ENCODE results near the gene TCF25.

GRCh38 chr16:89828199-89828869, 45.1 kb upstream of the TCF25 start, which contains the start of gene SPIRE2:
- TF ChIP-seq CTCF (IDR thresholded peaks at IDR 0.05 in 2 of 3, conservative IDR thresholded peaks at IDR 0.05 in 1 of 3; ENCODE audit: borderline replicate concordance in 1 of 3, insufficient read depth in 1 of 3, low read depth in 2 of 3, low read length in 2 of 3), result no peak
- TF ChIP-seq SRF (IDR thresholded peaks at IDR 0.05; ENCODE audit: low read depth), result no peak
- no peak for TF ChIP-seq EZH2 (IDR thresholded peaks at IDR 0.05)

Data from HCT116 (cell line).